Measurements from ENCODE around the gene AGBL1.
"Not testable (repeated sequence)": the region's sequence is repeated elsewhere in the genome, so short reads cannot be mapped to it uniquely, and the experiment has no call there.

AGBL1 gene

DNA sequence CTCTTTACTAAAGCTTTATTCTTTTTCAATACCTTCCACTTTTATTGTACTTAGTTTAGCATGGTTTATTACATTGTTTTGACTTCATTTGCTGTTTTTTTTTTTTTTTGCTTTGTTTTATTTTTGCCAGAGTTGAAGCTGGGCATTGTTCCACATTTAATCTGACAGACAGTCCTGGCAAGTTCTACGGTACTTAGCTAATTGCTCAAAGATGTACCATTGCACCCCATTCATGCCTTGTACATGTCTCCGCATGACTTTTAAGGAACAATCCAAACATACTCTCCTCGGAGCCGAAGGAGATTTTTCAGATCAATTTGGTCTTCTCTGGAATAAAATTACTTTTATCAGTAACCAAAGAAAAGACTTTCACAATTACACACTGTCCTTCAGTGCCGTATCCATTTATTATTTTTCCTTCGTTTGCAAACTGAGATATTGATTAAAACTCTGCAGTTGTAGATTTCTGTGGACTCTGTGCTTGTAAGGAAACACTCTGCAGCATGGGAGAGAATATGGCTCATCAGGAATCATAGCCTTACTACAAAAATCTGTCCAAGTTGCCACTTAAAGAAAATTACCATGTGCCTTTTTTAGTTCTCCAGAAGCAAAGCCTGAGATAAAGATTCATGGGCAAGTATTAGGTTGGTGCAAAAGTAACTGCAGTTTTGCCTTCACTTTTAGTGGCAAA is 952.0 kb downstream of the AGBL1 start:
- DNase-seq, result no peak

- DNase-seq, result no peak
Measured at GRCh38 chr15:87032295-87032694, 952.6 kb downstream of the AGBL1 start.

GRCh38 chr15:87033056-87033455 is 953.4 kb downstream of the AGBL1 start:
- no peak for DNase-seq

DNA sequence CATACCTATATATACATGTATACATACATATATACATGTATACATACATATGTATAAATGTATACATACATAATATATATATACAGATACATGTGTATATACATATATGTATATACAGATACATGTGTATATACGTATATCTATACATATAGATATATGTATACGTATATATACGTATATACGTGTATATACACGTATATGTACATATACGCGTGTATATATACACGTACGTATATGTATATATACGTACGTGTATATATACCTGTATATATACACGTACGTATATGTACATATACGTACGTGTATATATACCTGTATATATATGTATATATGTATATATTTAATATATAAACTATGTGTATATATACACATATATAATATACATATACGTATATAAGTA is 955.2 kb downstream of the AGBL1 start:
- DNase-seq, result no peak

DNA sequence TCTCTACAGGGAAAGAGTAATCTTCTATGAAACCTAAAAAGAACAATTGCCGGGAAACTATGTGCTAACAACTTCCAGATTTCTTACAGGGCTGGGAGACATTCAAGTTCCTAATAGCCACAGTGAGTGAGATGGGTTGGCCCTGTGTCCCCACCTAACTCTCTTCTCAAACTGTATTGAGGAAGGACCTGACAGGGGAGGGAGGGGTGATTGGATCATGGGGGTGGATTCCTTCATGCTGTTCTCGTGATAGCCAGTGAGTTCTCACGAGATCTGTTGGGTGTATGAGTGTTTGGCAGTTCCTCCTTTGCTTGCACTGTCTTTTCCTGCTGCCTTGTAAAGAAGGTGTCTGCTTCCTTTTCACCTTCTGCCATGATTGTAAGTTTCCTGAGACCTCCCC is 958.7 kb downstream of the AGBL1 start:
- no peak for DNase-seq

- not testable (repeated sequence) for DNase-seq
Measured at GRCh38 chr15:87042619-87043018, 962.9 kb downstream of the AGBL1 start.

GRCh38 chr15:87045746-87046145 is 966.1 kb downstream of the AGBL1 start:
- DNase-seq, result no peak

GRCh38 chr15:87047203-87047965 is 967.7 kb downstream of the AGBL1 start:
- no peak for DNase-seq
